ENCODE data around the gene HSPA12A. TPM values are rescaled to one million over a fixed set of nuclear protein-coding genes. Genes with fewer than 3 reads are reported as not detected.

HSPA12A gene
- total and polyA plus RNA-seq, 2 of the 13 experiments (the other 11 are each of a cell fraction or from before 2014, with no cell fraction given), result 6.4 to 13.6 TPM

DNA sequence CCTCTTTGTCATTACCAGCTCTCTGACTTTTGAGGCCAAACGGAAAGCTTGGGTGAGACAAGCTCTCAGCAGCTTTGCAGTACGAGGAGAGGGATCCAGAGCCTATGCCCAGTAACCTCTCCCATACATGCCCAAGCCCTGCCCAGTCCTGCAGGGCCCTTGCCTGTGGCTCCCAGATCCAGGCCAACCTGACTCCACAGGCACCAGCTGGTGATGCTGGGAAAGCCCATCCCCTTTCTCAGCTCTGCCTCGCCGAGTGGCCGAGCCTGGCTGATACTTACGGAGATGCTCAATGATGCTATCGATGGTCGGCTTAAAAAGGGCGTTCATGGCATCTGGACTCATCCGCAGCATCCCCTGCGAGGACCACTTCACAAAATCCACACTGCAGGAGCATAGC lies 66.2 kb downstream of the HSPA12A start:
- H3K36me3 ChIP-seq (replicated peaks in 1 of 2; ENCODE audit: control insufficient read depth in 1 of 2, insufficient read depth in 2 of 2, low read length in 2 of 2), result peaks cover 0 to 16% of the 10 kb centered on the region in 2 experiments; a peak in 3 of 5 replicates
- no peak overlapping the region for H2AFZ ChIP-seq (ENCODE audit: low read length)
- FAIRE-seq (no peak), ATAC-seq (no peak), DNase-seq (ENCODE audit: low spot score) (no peak)
- no peaks in the 10 kb centered on the region for H3K9me3 ChIP-seq (ENCODE audit: low read length)
- in situ Hi-C loops (cut with HindIII; ENCODE audit: extremely low pct_ligation_motif_present, low pct_unique_long_range_greater_than_20kb) (loop anchor here (10.0 kb wide), 1 partner anchor 499 kb away; no protein-coding TSS in a partner anchor), intact Hi-C loops (cut with micrococcal nuclease; ENCODE audit: unreplicated experiment) (no loop called here)
- H3K4me2 ChIP-seq (ENCODE audit: low read depth, low read length), result no peak overlapping the region
- no peak overlapping the region for H3K4me3 ChIP-seq (replicated peaks in 1 of 3; ENCODE audit: insufficient read depth in 1 of 3, low read depth in 2 of 3, low read length in 3 of 3)
- WGBS (ENCODE audit: low lambda C conversion rate), result 89% methylated on average over 11 of the region's 11 CpGs
- H3K27ac ChIP-seq (ENCODE audit: extremely low read length, insufficient read depth, low read length), result no peak overlapping the region
- BruUV-seq (replicated peaks), result no TSS peak
- ChIA-PET CTCF (ENCODE audit: low intra/inter-chr PET ratio, low total read pairs) (no interaction called here), POLR2A (no interaction called here)
- peaks cover 18% of the 10 kb centered on the region for H3K4me1 ChIP-seq (ENCODE audit: insufficient read depth, low read length)
- H3K9ac ChIP-seq (ENCODE audit: insufficient read depth, low read depth, low read length), result no peak overlapping the region
- TF ChIP-seq ZNF761 (CRISPR knock-in tag; conservative IDR thresholded peaks at IDR 0.05), result no peak
- TF ChIP-seq PHF8 (CRISPR knock-in tag; IDR thresholded peaks at IDR 0.05), result no peak
- no peak for TF ChIP-seq SOX6 (IDR thresholded peaks at IDR 0.05)
- TF ChIP-seq SOX6 (CRISPR knock-in tag; IDR thresholded peaks at IDR 0.05), result no peak
- TF ChIP-seq MXD4 (CRISPR knock-in tag; IDR thresholded peaks at IDR 0.05), result no peak
- no peak for TF ChIP-seq FLYWCH1 (CRISPR knock-in tag; IDR thresholded peaks at IDR 0.05)
- TF ChIP-seq ZFP37 (CRISPR knock-in tag; IDR thresholded peaks at IDR 0.05; ENCODE audit: borderline replicate concordance), result no peak
- TF ChIP-seq NFKBIZ (CRISPR knock-in tag; IDR thresholded peaks at IDR 0.05), result no peak
- TF ChIP-seq SETDB1 (CRISPR knock-in tag; IDR thresholded peaks at IDR 0.05; ENCODE audit: borderline replicate concordance), result no peak
- TF ChIP-seq, protein P1, sequence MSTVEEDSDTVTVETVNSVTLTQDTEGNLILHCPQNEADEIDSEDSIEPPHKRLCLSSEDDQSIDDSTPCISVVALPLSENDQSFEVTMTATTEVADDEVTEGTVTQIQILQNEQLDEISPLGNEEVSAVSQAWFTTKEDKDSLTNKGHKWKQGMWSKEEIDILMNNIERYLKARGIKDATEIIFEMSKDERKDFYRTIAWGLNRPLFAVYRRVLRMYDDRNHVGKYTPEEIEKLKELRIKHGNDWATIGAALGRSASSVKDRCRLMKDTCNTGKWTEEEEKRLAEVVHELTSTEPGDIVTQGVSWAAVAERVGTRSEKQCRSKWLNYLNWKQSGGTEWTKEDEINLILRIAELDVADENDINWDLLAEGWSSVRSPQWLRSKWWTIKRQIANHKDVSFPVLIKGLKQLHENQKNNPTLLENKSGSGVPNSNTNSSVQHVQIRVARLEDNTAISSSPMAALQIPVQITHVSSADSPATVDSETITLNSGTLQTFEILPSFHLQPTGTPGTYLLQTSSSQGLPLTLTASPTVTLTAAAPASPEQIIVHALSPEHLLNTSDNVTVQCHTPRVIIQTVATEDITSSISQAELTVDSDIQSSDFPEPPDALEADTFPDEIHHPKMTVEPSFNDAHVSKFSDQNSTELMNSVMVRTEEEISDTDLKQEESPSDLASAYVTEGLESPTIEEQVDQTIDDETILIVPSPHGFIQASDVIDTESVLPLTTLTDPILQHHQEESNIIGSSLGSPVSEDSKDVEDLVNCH (CRISPR knock-in tag; IDR thresholded peaks at IDR 0.05), result no peak
- TF ChIP-seq POGK (CRISPR knock-in tag; conservative IDR thresholded peaks at IDR 0.05), result no peak
- no peak for TF ChIP-seq NBN (conservative IDR thresholded peaks at IDR 0.05)
- no peak for TF ChIP-seq ELF4 (CRISPR knock-in tag; IDR thresholded peaks at IDR 0.05; ENCODE audit: borderline replicate concordance)
- TF ChIP-seq GPN1 (CRISPR knock-in tag; IDR thresholded peaks at IDR 0.05; ENCODE audit: borderline replicate concordance), result no peak
- TF ChIP-seq, protein P2, sequence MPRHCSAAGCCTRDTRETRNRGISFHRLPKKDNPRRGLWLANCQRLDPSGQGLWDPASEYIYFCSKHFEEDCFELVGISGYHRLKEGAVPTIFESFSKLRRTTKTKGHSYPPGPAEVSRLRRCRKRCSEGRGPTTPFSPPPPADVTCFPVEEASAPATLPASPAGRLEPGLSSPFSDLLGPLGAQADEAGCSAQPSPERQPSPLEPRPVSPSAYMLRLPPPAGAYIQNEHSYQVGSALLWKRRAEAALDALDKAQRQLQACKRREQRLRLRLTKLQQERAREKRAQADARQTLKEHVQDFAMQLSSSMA (CRISPR knock-in tag; IDR thresholded peaks at IDR 0.05), result no peak
- TF ChIP-seq ARID2 (CRISPR knock-in tag; IDR thresholded peaks at IDR 0.05; ENCODE audit: borderline replicate concordance), result no peak
- TF ChIP-seq KLF15 (CRISPR knock-in tag; IDR thresholded peaks at IDR 0.05; ENCODE audit: borderline replicate concordance), result no peak
- no peak for TF ChIP-seq ZNF30 (CRISPR knock-in tag; IDR thresholded peaks at IDR 0.05)
- no peaks in the 10 kb centered on the region for H3K27me3 ChIP-seq (ENCODE audit: control insufficient read depth in 1 of 2, insufficient read depth in 2 of 2, low read length in 2 of 2)
- H3K79me2 ChIP-seq (ENCODE audit: insufficient read depth, low read length), result no peaks in the 10 kb centered on the region
- no peaks in the 10 kb centered on the region for H4K20me1 ChIP-seq (ENCODE audit: insufficient read depth, low read length)
